HepG2 (cell line): Measurements from ENCODE around the gene TTC28. TPM values are rescaled to one million over a fixed set of nuclear protein-coding genes. Genes with fewer than 3 reads are reported as not detected.

Source experiments
- ATF7 ChIP-seq, 2 experiments: fragments of 450-650 bp in 1 of 2; sonication (generic) in 1 of 2; formaldehyde crosslinking in 1 of 2; IDR thresholded peaks; 2 replicates each; pipeline versions ENCODE4 v1.4.0 to v1.6.1; 2016 to 2020; ENCODE audit warnings: antibody characterized with exemption in 1 of 2, mild to moderate bottlenecking in 1 of 2, missing genetic modification reagents in 1 of 2
- DPF2 ChIP-seq: sonication (generic); formaldehyde crosslinking; IDR thresholded peaks from 2 replicates; pipeline ENCODE4 v1.4.0; 2020; ENCODE audit warnings: mild to moderate bottlenecking, low read depth, missing genetic modification reagents, borderline replicate concordance
- FOSL1 ChIP-seq: sonication (generic); formaldehyde crosslinking; IDR thresholded peaks from 2 replicates; pipeline ENCODE4 v1.9.0; 2021; ENCODE audit warnings: missing genetic modification reagents, borderline replicate concordance
- FOXK2 ChIP-seq: fragments of 450-650 bp; IDR thresholded peaks from 2 replicates; pipeline ENCODE4 v1.6.1; 2016
- FOXM1 ChIP-seq: sonication (generic); formaldehyde crosslinking; IDR thresholded peaks from 2 replicates; pipeline ENCODE4 v1.5.0; 2020; ENCODE audit warnings: missing genetic modification reagents
- GATAD1 ChIP-seq: IDR thresholded peaks from 2 replicates; pipeline ENCODE4 v1.6.1; 2016; ENCODE audit warnings: missing genetic modification reagents, missing compliant biosample characterization
- HDAC2 ChIP-seq: sonication (generic); formaldehyde crosslinking; IDR thresholded peaks from 2 replicates; pipeline ENCODE4 v1.4.0; 2020; ENCODE audit warnings: missing genetic modification reagents
- HOXD1 ChIP-seq: sonication (generic); formaldehyde crosslinking; IDR thresholded peaks from 2 replicates; pipeline ENCODE4 v1.5.0; 2020; ENCODE audit warnings: missing genetic modification reagents
- SCMH1 ChIP-seq: sonication (generic); formaldehyde crosslinking; IDR thresholded peaks from 2 replicates; pipeline ENCODE4 v1.9.0; 2021; ENCODE audit warnings: missing genetic modification reagents, mild to moderate bottlenecking, borderline replicate concordance
- ZFP62 ChIP-seq: sonication (generic); formaldehyde crosslinking; IDR thresholded peaks from 2 replicates; pipeline ENCODE4 v1.4.0; 2020; ENCODE audit warnings: missing genetic modification reagents
- ZFYVE20 ChIP-seq: sonication (generic); formaldehyde crosslinking; IDR thresholded peaks from 2 replicates; pipeline ENCODE4 v1.8.0; 2023; ENCODE audit warnings: low read depth, mild to moderate bottlenecking, moderate library complexity, missing genetic modification reagents, borderline replicate concordance
- polyA plus RNA-seq, 8 experiments: library from polyadenylated mRNA; depleted of rRNA in 3 of 8; stranded (reverse) in 7 of 8; unstranded in 1 of 8; fragments of >200 nt; fragmentation: Illumina TruSeq in 4 of 8; extraction: Trizol in 4 of 8; gene quantifications; 2 replicates each; pipeline versions ENCODE4 v1.2.1 to v1.2.3, GENCODE V29; 2011 to 2016; ENCODE audit warnings: low read depth in 4 of 8, missing spikeins in 1 of 8, mixed read lengths in 1 of 8; ENCODE audit not compliant: insufficient read depth in 1 of 8
- total RNA-seq, 5 experiments: library from RNA; depleted of rRNA; stranded (reverse); fragments of >200 nt; fragmentation: Illumina TruSeq; extraction: Trizol; gene quantifications; 2 replicates each; pipeline ENCODE4 v1.2.3, GENCODE V29; 2016; ENCODE audit warnings: low read depth in 1 of 5
- TF ChIP-seq, protein P1 (sequence below): sonication (generic); formaldehyde crosslinking; conservative IDR thresholded peaks from 2 replicates; pipeline ENCODE4 v1.4.0; 2020; ENCODE audit warnings: missing genetic modification reagents
- TF ChIP-seq, protein P2 (sequence below): sonication (generic); formaldehyde crosslinking; conservative IDR thresholded peaks from 2 replicates; pipeline ENCODE4 v1.8.0; 2022; ENCODE audit warnings: low read depth, missing genetic modification reagents
- TF ChIP-seq, protein P3 (sequence below): sonication (generic); formaldehyde crosslinking; IDR thresholded peaks from 2 replicates; pipeline ENCODE4 v1.5.1; 2020; ENCODE audit warnings: mild to moderate bottlenecking, missing genetic modification reagents, borderline replicate concordance
- TF ChIP-seq, protein P4 (sequence below): sonication (generic); formaldehyde crosslinking; IDR thresholded peaks from 2 replicates; pipeline ENCODE4 v1.5.0; 2020; ENCODE audit warnings: mild to moderate bottlenecking, missing genetic modification reagents
- TF ChIP-seq, protein P5 (sequence below): sonication (generic); formaldehyde crosslinking; IDR thresholded peaks from 2 replicates; pipeline ENCODE4 v1.8.0; 2022; ENCODE audit warnings: mild to moderate bottlenecking, missing genetic modification reagents, moderate library complexity
- TF ChIP-seq, protein P6 (sequence below): sonication (generic); formaldehyde crosslinking; IDR thresholded peaks from 2 replicates; pipeline ENCODE4 v1.8.1; 2023; ENCODE audit warnings: mild to moderate bottlenecking, moderate library complexity, missing genetic modification reagents

TTC28 gene
- total and polyA plus RNA-seq, 2 of the 13 experiments (the other 11 are each of a cell fraction or from before 2014, with no cell fraction given) = 4.2 to 13.1 TPM

DNA sequence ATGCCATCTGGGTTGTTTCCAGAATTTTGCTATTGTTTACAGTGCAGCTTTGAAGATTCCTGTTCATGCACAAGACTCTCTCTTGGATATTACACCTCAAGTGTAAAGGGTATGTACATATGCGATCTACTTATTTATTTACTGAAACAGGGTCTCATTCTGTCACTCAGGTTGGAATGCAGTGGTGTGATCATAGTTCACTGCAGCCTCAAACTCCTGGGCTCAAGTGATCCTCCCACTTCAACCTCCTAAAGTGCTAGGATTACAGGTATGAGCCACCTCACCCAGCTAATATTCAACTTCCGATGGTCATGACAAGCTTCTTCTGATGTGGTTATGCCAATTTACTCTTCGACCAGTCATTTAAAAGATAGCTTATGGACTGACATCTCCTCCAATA is 602.5 kb downstream of the TTC28 start (continued):
- TF ChIP-seq ATF7 (IDR thresholded peaks at IDR 0.05) = no peak
- TF ChIP-seq ATF7 (CRISPR knock-in tag; IDR thresholded peaks at IDR 0.05) = no peak
- TF ChIP-seq GATAD1 (CRISPR knock-in tag) = no peak
- TF ChIP-seq, protein P1, sequence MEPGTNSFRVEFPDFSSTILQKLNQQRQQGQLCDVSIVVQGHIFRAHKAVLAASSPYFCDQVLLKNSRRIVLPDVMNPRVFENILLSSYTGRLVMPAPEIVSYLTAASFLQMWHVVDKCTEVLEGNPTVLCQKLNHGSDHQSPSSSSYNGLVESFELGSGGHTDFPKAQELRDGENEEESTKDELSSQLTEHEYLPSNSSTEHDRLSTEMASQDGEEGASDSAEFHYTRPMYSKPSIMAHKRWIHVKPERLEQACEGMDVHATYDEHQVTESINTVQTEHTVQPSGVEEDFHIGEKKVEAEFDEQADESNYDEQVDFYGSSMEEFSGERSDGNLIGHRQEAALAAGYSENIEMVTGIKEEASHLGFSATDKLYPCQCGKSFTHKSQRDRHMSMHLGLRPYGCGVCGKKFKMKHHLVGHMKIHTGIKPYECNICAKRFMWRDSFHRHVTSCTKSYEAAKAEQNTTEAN = no peak
- TF ChIP-seq FOXK2 = 0 out of 2 replicates have a peak, but pooled peaks have one; percentile 45
- no peak for TF ChIP-seq SCMH1 (CRISPR knock-in tag)
- TF ChIP-seq ZFYVE20 (CRISPR knock-in tag) = no peak
- no peak for TF ChIP-seq FOSL1 (CRISPR knock-in tag)
- TF ChIP-seq HOXD1 (CRISPR knock-in tag) = no peak
- TF ChIP-seq FOXM1 (CRISPR knock-in tag) = no peak
- TF ChIP-seq, protein P2, sequence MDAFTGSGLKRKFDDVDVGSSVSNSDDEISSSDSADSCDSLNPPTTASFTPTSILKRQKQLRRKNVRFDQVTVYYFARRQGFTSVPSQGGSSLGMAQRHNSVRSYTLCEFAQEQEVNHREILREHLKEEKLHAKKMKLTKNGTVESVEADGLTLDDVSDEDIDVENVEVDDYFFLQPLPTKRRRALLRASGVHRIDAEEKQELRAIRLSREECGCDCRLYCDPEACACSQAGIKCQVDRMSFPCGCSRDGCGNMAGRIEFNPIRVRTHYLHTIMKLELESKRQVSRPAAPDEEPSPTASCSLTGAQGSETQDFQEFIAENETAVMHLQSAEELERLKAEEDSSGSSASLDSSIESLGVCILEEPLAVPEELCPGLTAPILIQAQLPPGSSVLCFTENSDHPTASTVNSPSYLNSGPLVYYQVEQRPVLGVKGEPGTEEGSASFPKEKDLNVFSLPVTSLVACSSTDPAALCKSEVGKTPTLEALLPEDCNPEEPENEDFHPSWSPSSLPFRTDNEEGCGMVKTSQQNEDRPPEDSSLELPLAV (CRISPR knock-in tag) = no peak
- no peak for TF ChIP-seq DPF2 (CRISPR knock-in tag)
- no peak for TF ChIP-seq ZFP62 (CRISPR knock-in tag)
- TF ChIP-seq, protein P3, sequence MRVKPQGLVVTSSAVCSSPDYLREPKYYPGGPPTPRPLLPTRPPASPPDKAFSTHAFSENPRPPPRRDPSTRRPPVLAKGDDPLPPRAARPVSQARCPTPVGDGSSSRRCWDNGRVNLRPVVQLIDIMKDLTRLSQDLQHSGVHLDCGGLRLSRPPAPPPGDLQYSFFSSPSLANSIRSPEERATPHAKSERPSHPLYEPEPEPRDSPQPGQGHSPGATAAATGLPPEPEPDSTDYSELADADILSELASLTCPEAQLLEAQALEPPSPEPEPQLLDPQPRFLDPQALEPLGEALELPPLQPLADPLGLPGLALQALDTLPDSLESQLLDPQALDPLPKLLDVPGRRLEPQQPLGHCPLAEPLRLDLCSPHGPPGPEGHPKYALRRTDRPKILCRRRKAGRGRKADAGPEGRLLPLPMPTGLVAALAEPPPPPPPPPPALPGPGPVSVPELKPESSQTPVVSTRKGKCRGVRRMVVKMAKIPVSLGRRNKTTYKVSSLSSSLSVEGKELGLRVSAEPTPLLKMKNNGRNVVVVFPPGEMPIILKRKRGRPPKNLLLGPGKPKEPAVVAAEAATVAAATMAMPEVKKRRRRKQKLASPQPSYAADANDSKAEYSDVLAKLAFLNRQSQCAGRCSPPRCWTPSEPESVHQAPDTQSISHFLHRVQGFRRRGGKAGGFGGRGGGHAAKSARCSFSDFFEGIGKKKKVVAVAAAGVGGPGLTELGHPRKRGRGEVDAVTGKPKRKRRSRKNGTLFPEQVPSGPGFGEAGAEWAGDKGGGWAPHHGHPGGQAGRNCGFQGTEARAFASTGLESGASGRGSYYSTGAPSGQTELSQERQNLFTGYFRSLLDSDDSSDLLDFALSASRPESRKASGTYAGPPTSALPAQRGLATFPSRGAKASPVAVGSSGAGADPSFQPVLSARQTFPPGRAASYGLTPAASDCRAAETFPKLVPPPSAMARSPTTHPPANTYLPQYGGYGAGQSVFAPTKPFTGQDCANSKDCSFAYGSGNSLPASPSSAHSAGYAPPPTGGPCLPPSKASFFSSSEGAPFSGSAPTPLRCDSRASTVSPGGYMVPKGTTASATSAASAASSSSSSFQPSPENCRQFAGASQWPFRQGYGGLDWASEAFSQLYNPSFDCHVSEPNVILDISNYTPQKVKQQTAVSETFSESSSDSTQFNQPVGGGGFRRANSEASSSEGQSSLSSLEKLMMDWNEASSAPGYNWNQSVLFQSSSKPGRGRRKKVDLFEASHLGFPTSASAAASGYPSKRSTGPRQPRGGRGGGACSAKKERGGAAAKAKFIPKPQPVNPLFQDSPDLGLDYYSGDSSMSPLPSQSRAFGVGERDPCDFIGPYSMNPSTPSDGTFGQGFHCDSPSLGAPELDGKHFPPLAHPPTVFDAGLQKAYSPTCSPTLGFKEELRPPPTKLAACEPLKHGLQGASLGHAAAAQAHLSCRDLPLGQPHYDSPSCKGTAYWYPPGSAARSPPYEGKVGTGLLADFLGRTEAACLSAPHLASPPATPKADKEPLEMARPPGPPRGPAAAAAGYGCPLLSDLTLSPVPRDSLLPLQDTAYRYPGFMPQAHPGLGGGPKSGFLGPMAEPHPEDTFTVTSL (CRISPR knock-in tag) = peak; percentile 60; the same call in 1 of the 2 replicates
- 0 out of 2 replicates have a peak, but pooled peaks have one; percentile 21 for TF ChIP-seq HDAC2 (CRISPR knock-in tag)
- TF ChIP-seq, protein P4, sequence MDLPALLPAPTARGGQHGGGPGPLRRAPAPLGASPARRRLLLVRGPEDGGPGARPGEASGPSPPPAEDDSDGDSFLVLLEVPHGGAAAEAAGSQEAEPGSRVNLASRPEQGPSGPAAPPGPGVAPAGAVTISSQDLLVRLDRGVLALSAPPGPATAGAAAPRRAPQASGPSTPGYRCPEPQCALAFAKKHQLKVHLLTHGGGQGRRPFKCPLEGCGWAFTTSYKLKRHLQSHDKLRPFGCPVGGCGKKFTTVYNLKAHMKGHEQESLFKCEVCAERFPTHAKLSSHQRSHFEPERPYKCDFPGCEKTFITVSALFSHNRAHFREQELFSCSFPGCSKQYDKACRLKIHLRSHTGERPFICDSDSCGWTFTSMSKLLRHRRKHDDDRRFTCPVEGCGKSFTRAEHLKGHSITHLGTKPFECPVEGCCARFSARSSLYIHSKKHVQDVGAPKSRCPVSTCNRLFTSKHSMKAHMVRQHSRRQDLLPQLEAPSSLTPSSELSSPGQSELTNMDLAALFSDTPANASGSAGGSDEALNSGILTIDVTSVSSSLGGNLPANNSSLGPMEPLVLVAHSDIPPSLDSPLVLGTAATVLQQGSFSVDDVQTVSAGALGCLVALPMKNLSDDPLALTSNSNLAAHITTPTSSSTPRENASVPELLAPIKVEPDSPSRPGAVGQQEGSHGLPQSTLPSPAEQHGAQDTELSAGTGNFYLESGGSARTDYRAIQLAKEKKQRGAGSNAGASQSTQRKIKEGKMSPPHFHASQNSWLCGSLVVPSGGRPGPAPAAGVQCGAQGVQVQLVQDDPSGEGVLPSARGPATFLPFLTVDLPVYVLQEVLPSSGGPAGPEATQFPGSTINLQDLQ = no peak
- TF ChIP-seq, protein P5, sequence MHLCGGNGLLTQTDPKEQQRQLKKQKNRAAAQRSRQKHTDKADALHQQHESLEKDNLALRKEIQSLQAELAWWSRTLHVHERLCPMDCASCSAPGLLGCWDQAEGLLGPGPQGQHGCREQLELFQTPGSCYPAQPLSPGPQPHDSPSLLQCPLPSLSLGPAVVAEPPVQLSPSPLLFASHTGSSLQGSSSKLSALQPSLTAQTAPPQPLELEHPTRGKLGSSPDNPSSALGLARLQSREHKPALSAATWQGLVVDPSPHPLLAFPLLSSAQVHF (CRISPR knock-in tag) = no peak
- TF ChIP-seq, protein P6, sequence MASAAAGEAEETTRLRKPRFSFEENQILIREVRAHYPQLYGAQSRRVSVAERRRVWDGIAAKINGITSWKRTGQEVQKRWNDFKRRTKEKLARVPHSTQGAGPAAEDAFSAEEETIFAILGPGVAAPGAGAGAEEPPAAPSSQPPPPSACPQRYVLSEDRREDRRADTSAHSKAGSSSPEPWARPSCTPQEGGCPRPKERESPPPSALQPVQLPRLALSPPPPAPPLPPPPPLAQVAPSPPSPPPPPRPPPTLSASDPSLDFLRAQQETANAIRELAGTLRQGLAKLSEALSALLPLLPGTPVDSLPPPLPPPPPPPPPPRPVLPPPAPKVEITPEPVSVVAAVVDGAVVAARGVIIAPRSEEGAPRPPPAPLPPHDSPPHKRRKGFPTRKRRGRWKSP (CRISPR knock-in tag) = no peak
